ENCODE results near the gene PIM1. TPM values are rescaled to one million over a fixed set of nuclear protein-coding genes. Genes with fewer than 3 reads are reported as not detected.

The PIM1 gene
- total RNA-seq, 4 donors from 2014 or later, result 136 to 173 (median 150) TPM

- intact Hi-C loops (cut with DNase I; ENCODE audit: low total_unique reads), result loop anchor here (5.0 to 10.0 kb wide), 2 partner anchors 119 to 147 kb away; no protein-coding TSS in a partner anchor
- DNase-seq (ENCODE audit: low spot score in 2 of 2), result peak; percentile 35 to 92
- H3K4me3 ChIP-seq (ENCODE audit: low read depth, poor library complexity, severe bottlenecking), result peak overlapping the region; percentile 81
- WGBS, 2 donors, result 1% methylated on average over 39 to 45 of the region's 45 CpGs
- no peak for TF ChIP-seq POLR2A (IDR thresholded peaks at IDR 0.05)
- TF ChIP-seq, protein P1, sequence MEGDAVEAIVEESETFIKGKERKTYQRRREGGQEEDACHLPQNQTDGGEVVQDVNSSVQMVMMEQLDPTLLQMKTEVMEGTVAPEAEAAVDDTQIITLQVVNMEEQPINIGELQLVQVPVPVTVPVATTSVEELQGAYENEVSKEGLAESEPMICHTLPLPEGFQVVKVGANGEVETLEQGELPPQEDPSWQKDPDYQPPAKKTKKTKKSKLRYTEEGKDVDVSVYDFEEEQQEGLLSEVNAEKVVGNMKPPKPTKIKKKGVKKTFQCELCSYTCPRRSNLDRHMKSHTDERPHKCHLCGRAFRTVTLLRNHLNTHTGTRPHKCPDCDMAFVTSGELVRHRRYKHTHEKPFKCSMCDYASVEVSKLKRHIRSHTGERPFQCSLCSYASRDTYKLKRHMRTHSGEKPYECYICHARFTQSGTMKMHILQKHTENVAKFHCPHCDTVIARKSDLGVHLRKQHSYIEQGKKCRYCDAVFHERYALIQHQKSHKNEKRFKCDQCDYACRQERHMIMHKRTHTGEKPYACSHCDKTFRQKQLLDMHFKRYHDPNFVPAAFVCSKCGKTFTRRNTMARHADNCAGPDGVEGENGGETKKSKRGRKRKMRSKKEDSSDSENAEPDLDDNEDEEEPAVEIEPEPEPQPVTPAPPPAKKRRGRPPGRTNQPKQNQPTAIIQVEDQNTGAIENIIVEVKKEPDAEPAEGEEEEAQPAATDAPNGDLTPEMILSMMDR (IDR thresholded peaks at IDR 0.05), result no peak
Observed at GRCh38 chr6:37171201-37171969, 1.4 kb downstream of the PIM1 start.

DNA sequence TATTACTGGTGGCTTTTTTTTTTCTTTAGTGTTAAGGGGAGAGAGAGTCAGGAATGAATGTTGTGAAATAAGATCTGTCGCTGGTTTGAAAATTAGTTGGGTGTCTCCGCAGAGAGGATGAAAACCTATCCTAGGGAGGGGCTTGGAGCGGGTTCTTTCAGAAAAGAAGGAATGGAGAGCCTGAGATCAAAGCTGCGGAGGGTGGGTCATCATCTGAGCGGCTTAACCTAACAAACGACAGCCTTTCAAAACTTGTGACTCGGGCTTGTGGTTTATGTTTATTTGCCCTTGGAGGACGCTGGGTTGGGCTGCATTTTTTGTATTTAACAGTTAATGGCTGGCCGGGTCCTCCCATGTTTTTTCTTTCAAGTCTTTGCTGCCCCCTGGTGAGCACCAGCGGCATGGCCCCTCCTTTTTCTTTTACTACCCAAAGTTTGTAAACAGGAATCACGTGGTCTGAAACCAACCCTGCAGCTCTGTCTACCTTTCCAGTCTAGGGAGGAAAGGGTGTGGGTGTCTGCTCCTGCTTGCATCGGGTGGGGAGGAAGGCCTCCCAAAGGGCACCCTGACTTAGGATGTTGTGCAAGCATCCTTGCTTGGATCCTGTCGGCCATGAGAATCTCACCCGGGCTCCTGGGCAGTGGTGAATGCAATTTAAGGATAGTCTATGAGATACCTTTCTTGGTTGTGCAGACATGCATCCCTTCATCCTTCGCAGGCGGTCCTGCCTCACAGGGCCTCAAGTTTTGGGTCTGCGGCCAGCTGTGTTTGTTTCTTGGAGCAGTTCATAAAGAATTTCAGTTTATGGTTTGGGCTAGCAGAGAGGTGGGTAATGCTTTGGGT is 2.2 kb downstream of the PIM1 start:
- WGBS, 2 donors, result 7 to 11% methylated on average over 17 of the region's 17 CpGs
- intact Hi-C loops (cut with DNase I; ENCODE audit: low total_unique reads), result loop anchor here (5.0 to 10.0 kb wide), 2 partner anchors 120 to 147 kb away; no protein-coding TSS in a partner anchor
- TF ChIP-seq, protein P1 (IDR thresholded peaks at IDR 0.05), result peak in 2 of 3 donors; percentile 42 to 95
- no peak for TF ChIP-seq POLR2A (IDR thresholded peaks at IDR 0.05)
- peak overlapping the region; percentile 81 for H3K4me3 ChIP-seq (ENCODE audit: low read depth, poor library complexity, severe bottlenecking)
- DNase-seq (ENCODE audit: low spot score in 2 of 2), result peak; percentile 97 to 98

DNA sequence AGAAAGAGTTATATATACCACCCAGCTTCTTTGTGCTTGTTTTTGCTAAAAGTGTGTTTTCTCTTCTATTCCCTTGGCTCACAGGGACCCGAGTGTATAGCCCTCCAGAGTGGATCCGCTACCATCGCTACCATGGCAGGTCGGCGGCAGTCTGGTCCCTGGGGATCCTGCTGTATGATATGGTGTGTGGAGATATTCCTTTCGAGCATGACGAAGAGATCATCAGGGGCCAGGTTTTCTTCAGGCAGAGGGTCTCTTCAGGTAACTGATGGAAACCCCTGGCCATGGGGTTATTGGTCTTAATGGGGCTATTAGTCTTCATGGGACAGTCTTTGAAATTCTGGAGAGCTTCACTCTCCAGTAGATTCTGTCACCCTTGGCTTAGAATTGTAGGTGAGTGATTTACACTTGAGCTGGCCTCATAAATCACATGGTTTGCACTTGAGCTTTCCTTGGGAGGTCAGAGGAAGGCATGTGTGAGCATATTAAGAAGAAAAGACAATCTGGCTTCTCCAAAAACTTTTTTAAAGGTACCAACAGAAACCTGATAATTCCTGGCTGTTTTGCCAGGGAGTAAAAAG is 3.0 kb downstream of the PIM1 start:
- TF ChIP-seq, protein P1 (IDR thresholded peaks at IDR 0.05), result no peak
- WGBS, 2 donors, result 88 to 93% methylated on average over 7 of the region's 7 CpGs
- no peak for DNase-seq (ENCODE audit: low spot score in 2 of 2)
- intact Hi-C loops (cut with DNase I; ENCODE audit: low total_unique reads), result loop anchor here (5.0 to 10.0 kb wide), 2 partner anchors 121 to 148 kb away; no protein-coding TSS in a partner anchor
- no peak overlapping the region for H3K4me3 ChIP-seq (ENCODE audit: low read depth, poor library complexity, severe bottlenecking)

DNA sequence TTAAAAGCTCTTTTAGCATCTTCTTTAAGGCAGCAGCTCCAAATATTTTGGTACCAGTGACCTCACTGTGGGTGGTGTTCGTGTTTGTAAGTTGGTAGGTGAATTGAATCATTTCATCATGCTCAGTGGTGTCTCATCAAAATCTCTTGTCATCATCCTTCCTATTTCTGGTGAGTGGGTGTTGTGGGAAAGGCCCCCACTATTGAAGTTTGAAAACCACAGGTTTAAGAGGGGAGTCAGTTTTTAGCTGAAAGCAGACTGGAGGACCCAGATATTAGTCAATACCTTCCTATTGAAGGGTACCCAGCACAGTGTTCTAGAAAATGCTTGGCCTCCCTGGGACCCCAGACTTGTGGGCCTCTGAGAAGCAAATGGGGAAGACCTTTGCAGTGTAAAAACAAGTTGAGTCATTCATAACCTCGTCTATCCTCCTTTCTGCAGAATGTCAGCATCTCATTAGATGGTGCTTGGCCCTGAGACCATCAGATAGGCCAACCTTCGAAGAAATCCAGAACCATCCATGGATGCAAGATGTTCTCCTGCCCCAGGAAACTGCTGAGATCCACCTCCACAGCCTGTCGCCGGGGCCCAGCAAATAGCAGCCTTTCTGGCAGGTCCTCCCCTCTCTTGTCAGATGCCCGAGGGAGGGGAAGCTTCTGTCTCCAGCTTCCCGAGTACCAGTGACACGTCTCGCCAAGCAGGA is 3.7 kb downstream of the PIM1 start:
- no peak overlapping the region for H3K4me3 ChIP-seq (ENCODE audit: low read depth, poor library complexity, severe bottlenecking)
- peak in 1 of 2 donors; percentile 77 for DNase-seq (ENCODE audit: low spot score in 2 of 2)
- no peak for TF ChIP-seq POLR2A (IDR thresholded peaks at IDR 0.05)
- TF ChIP-seq, protein P1 (IDR thresholded peaks at IDR 0.05), result no peak
- intact Hi-C loops (cut with DNase I; ENCODE audit: low total_unique reads), result loop anchor here (5.0 to 10.0 kb wide), 2 partner anchors 121 to 149 kb away; no protein-coding TSS in a partner anchor
- 47 to 60% methylated on average over 9 of the region's 9 CpGs for WGBS, 2 donors

DNA sequence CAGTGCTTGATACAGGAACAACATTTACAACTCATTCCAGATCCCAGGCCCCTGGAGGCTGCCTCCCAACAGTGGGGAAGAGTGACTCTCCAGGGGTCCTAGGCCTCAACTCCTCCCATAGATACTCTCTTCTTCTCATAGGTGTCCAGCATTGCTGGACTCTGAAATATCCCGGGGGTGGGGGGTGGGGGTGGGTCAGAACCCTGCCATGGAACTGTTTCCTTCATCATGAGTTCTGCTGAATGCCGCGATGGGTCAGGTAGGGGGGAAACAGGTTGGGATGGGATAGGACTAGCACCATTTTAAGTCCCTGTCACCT is 4.2 kb downstream of the PIM1 start:
- TF ChIP-seq, protein P1 (IDR thresholded peaks at IDR 0.05), result no peak
- TF ChIP-seq POLR2A (IDR thresholded peaks at IDR 0.05), result no peak
- intact Hi-C loops (cut with DNase I; ENCODE audit: low total_unique reads), result loop anchor here (5.0 to 10.0 kb wide), 2 partner anchors 122 to 149 kb away; no protein-coding TSS in a partner anchor
- DNase-seq (ENCODE audit: low spot score in 2 of 2), result no peak
- 69 to 75% methylated on average over 3 of the region's 3 CpGs for WGBS, 2 donors
- H3K4me3 ChIP-seq (ENCODE audit: low read depth, poor library complexity, severe bottlenecking), result no peak overlapping the region

Data from lower leg skin (tissue), 4 donors.